Memory B cell (primary cell): ENCODE data around the gene SLC17A7.

ENCODE experiments used
- ATAC-seq: fragments of 150-1000 bp; cut with Tn5 transposase; 2 replicates; pipeline ENCODE4 v1.10.0; 2021; ENCODE audit warnings: low read depth, mild to moderate bottlenecking, moderate library complexity
- DNase-seq, 2 donors: peaks; one replicate each; pipeline ENCODE4 v3.0.0; 2022; ENCODE audit warnings: low spot score in 2 of 2
- H3K27ac Mint-ChIP-seq: one replicate; pipeline ENCODE4 v1.8.0; 2022; ENCODE audit warnings: mild to moderate bottlenecking, moderate library complexity, mixed read lengths
- H3K27me3 Mint-ChIP-seq: one replicate; pipeline ENCODE4 v1.8.0; 2022; ENCODE audit warnings: mixed read lengths
- H3K36me3 Mint-ChIP-seq: one replicate; pipeline ENCODE4 v1.8.0; 2022; ENCODE audit warnings: mild to moderate bottlenecking, mixed read lengths
- H3K4me1 Mint-ChIP-seq: one replicate; pipeline ENCODE4 v1.8.0; 2022; ENCODE audit warnings: mixed read lengths
- H3K4me3 Mint-ChIP-seq: one replicate; pipeline ENCODE4 v1.8.0; 2022; ENCODE audit warnings: mild to moderate bottlenecking, moderate library complexity, mixed read lengths
- H3K9me3 Mint-ChIP-seq: one replicate; pipeline ENCODE4 v1.8.0; 2022; ENCODE audit warnings: mixed read lengths

The SLC17A7 gene

DNA sequence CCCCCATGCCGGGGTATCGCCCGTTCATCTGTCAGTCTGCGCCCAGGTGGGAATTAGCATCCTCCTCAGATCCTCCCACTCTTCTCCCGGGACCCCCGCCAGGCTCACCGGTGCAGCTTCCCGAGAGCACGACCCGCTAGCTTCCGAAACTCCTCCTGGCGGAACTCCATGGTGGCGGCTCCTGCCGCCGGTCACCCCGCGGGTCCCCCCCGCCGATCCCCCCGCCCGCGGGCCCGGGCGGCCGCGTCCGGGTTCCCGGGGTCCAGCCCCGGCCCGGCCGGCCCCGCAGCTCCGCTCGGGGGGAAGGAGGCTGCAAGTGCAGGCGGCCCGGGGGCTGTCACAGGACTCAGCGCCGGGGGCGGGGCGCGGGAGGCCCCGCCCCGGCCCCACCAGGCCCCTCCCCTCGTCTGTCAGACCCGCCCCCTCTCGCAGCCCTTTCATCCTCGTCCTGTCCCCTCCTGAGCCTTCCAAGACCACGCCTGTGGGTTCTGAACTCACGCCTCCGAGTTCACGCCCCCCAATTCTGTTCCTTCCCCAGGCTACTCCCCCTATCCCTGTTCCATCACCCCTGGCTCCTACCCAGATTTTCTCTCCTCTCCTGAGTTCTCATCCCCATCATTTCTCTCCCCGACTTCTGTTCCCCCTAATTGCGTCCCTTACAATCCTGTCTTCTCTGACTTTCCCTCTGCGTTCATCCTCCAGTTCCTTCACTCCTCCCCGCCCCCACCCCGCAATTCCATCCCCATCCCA is at the start of gene SLC17A7:
Gene SLC17A7, minus strand, starts transcription at position 318 of the 750 bp plus-strand sequence. Its CDS starts 148 bp downstream, at position 170.
- peaks cover 43% of the 10 kb centered on the region for H3K27me3 Mint-ChIP-seq
- ATAC-seq = no peak

DNA sequence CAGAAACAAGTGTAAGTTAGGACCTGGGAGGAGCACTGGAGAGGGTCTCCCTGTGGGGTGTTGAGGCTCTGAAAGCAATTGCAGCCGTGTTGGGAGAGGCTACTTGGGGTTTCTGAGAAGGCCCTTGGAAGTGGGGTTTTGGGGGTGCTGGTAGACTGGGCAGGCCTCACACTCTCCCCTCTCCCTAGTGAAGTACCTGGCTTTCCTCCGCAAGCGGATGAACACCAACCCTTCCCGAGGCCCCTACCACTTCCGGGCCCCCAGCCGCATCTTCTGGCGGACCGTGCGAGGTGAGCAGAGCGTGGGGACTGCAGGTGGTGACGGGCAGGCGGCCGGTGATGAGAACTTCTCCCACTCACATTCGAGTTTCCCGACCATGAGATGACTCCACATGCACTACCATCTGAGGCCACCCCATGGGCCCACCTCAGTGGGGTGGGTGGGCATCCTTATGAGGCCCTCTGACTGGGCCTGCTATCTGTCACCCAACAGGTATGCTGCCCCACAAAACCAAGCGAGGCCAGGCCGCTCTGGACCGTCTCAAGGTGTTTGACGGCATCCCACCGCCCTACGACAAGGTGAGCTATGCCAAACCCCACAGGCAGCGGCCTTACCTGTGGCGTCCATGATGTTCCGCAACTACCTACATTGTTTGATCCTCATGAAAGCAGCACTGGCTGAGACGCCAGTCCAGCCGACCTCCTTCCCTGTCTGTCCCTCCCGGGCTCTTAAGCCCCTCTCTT is 49.1 kb upstream of the SLC17A7 start:
- H3K27ac Mint-ChIP-seq = peak overlapping the region; percentile 98
- H3K36me3 Mint-ChIP-seq = peaks cover 25% of the 10 kb centered on the region
- DNase-seq (no peak), ATAC-seq (no peak)
- H3K27me3 Mint-ChIP-seq = no peaks in the 10 kb centered on the region
- peak overlapping the region; percentile 93 for H3K4me3 Mint-ChIP-seq
- H3K9me3 Mint-ChIP-seq = no peaks in the 10 kb centered on the region
- peaks cover 25% of the 10 kb centered on the region for H3K4me1 Mint-ChIP-seq

More for the DNA sequence above, at the start of gene SLC17A7:
- Mint-ChIP-seq H3K36me3 (peaks cover 7% of the 10 kb centered on the region), H3K4me3 (peak within 1 kb of the TSS; percentile 86), H3K4me1 (peaks cover 38% of the 10 kb centered on the region), H3K27ac (peak within 1 kb of the TSS; percentile 56), H3K9me3 (no peaks in the 10 kb centered on the region)
- DNase-seq = no peak

DNA sequence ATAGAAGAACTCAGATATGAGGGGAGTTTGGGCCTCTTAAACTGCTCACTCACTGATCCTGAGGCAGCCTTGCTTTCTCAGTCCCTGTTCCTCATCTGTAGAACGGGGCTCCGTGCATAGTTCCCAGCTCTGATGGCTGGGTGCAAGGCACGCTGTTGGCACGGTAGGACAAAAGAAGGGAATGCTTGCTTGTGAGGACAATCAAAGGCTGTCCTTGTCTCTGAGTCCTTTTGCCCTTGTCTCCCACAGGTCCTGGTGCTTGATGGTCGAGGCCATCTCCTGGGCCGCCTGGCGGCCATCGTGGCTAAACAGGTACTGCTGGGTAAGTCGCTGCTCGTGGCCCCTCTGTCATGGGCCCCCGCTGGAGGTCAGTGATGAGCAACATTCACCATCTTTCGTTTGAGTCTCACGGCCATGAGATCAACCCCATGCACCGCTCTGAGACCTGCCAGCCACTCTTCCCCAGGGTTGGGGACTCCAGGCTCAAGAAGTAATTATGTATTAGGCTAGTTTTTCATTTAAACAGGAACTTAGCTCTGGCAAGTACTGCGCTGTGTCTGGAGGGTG is 48.4 kb upstream of the SLC17A7 start:
- Mint-ChIP-seq H3K27me3 (no peaks in the 10 kb centered on the region), H3K27ac (peak overlapping the region; percentile 98), H3K4me3 (peak overlapping the region; percentile 93), H3K4me1 (peaks cover 25% of the 10 kb centered on the region), H3K9me3 (no peaks in the 10 kb centered on the region), H3K36me3 (peaks cover 25% of the 10 kb centered on the region)
- ATAC-seq = peak; percentile 11
- peak in 1 of 2 donors; percentile 45 for DNase-seq

DNA sequence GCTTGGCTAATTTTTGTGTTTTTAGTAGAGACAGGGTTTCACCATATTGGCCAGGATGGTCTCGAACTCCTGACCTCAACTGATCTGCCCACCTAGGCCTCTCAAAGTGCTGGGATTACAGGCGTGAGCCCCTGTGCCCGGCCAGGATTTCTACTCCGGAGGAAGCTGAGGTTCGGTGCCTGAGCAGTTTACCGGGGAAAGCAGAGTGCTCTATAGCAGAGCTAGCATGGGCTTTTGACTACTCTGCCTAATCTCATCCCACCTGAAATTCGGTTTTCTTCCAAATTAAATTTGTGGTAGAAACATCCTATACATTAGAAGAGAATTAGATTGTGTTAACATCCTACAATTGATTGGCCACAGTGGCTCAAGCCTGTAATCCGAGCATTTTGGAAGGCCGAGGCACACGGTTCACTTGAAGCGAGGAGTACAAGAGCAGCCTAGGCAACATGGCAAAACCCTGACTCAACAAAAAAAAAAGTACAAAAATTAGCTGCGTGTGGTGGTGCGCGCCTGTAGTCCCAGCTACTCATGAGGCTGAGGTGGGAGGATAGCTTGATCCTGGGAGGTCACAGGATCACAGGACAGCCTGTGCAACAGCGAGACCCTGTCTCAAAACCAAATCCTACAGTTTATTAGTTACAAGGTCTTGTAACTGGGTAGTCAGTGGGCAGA is 47.7 kb upstream of the SLC17A7 start:
- Mint-ChIP-seq H3K9me3 (no peaks in the 10 kb centered on the region), H3K27ac (peak overlapping the region; percentile 98), H3K36me3 (peaks cover 25% of the 10 kb centered on the region), H3K4me1 (peaks cover 25% of the 10 kb centered on the region), H3K27me3 (no peaks in the 10 kb centered on the region), H3K4me3 (peak overlapping the region; percentile 93)
- DNase-seq (no peak), ATAC-seq (no peak)

DNA sequence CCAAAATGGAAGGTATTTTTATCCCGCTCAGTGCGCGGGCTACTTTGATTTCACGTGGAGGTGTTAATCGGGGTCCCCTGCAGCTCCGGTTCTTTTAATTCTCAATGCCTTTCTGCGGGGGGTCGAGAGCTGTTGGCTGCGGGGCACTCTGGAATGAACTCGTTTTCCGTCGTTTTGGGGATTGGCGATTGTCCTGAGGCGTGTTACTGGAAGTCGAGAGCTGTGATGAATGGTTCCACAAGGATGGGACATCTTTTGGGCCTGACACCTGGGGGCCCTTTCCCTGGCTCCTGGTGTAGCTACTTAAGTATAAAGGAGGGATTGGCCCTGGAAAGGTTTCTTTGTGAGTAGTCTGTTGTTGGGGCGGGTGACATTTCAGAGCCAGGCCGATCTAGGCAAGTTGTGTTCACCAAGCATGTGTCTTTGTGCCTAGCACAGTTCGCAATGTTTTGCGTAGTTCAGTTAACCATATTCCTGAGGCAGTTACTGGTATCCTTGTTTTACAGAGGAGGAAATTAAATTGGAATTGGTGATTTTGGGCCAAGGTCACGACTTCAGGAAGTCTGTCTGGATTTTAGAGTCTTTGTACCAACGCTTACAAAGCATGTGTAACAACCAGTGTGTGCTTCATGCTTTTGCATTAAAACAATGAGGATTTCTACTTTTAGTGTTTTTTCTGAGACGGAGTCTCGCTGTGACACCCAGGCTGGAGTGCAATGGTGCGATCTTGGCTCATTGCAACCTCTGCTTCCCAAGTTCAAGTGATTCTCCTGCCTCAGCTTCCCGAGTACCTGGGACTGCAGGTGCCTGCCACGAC is 46.9 kb upstream of the SLC17A7 start:
- DNase-seq (no peak), ATAC-seq (no peak)
- H3K9me3 Mint-ChIP-seq = no peaks in the 10 kb centered on the region
- H3K4me1 Mint-ChIP-seq = peaks cover 25% of the 10 kb centered on the region
- peaks cover 25% of the 10 kb centered on the region for H3K36me3 Mint-ChIP-seq
- H3K27ac Mint-ChIP-seq = peak overlapping the region; percentile 98
- no peaks in the 10 kb centered on the region for H3K27me3 Mint-ChIP-seq
- peak overlapping the region; percentile 93 for H3K4me3 Mint-ChIP-seq

DNA sequence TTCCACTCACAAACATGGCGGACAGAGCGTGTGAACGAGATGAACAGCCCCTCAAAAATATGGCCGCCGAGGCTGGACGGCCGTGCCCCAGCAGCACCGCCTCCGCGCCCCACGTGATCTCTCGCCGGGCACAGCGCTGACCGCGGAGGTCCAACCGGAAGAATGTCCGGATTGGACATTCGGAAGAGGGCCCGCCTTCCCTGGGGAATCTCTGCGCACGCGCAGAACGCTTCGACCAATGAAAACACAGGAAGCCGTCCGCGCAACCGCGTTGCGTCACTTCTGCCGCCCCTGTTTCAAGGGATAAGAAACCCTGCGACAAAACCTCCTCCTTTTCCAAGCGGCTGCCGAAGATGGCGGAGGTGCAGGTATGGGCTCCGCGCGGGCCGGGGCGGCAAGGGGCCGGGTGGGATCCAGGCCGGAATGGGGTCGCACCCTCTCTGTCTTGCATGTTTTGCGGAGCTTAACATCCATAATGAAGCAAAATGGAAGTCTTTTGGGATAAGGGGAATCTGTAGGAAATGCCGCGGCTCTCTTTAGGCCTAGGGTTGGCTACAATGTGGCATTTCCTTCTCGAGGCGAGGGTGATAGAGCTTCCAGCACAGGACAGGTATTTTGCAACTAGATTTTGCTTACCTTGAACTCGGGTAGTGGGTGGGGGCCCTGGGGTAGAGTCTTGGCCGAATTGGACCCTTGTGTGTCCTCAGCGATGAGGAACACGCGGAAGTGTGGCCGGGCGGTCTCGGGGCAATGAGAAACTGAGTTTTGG is 46.1 kb upstream of the SLC17A7 start, which contains the start of gene RPL13A:
Gene RPL13A, plus strand, starts transcription at position 332 of the 769 bp plus-strand sequence. Its CDS starts 22 bp downstream, at position 354.
- ATAC-seq (peak; percentile 90), DNase-seq (peak; percentile 99 to 100)
- Mint-ChIP-seq H3K27me3 (no peaks in the 10 kb centered on the region), H3K4me3 (peak within 1 kb of the TSS; percentile 93), H3K4me1 (peaks cover 19% of the 10 kb centered on the region), H3K36me3 (peaks cover 19% of the 10 kb centered on the region), H3K9me3 (no peaks in the 10 kb centered on the region), H3K27ac (peak within 1 kb of the TSS; percentile 98)

DNA sequence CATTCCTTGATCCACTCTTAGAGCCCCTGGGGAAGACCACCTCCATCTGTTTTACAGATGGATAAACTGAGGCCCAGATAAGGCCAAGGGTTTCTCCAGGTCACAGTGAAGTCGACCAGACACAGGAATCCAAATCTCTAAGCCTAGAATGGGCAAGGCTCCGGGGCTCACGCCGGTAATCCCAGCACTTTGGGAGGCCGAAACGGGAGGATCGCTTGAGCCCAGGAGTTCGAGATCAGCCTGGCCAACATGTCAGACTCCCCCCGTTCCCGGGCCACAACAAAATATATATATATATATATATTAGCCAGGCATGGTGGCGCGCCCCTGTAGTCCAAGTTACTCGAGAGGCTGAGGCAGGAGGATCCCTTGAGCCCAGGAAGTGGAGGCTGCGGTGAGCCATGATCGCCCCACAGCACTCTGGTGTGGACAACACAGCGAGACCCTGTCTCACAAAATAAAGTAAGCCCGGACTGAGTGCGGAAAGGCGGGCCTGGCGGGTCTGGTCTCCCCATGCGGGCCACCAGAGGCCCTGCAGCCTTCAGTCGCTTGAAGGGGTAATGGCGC is 45.5 kb upstream of the SLC17A7 start:
- DNase-seq (no peak), ATAC-seq (no peak)
- Mint-ChIP-seq H3K27me3 (no peaks in the 10 kb centered on the region), H3K4me3 (peak overlapping the region; percentile 93), H3K27ac (peak overlapping the region; percentile 98), H3K9me3 (no peaks in the 10 kb centered on the region), H3K36me3 (peaks cover 17% of the 10 kb centered on the region), H3K4me1 (peaks cover 17% of the 10 kb centered on the region)

DNA sequence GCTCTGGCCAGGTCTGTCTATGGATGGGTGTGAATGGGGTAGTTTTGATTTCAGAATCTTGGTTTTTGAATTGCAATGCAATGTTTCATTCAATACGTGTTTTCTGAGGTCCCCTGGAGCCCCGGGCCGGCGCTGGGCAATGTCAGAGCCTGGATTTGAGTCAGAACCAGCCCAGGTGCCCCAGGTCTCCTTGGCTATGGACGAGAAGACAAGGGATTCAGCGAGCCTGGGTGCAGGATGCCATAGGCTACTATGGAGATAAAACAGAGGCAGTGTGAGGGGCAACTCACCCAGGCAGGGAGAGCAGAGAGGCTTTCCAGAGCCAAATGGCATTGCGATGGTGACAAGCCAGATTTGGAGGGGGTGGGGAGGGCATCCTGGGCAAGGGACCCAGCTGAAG is 44.9 kb upstream of the SLC17A7 start:
- no peaks in the 10 kb centered on the region for H3K9me3 Mint-ChIP-seq
- no peak overlapping the region for H3K4me3 Mint-ChIP-seq
- peaks cover 16% of the 10 kb centered on the region for H3K36me3 Mint-ChIP-seq
- no peak overlapping the region for H3K27ac Mint-ChIP-seq
- DNase-seq = no peak
- peaks cover 17% of the 10 kb centered on the region for H3K4me1 Mint-ChIP-seq
- ATAC-seq = no peak
- no peaks in the 10 kb centered on the region for H3K27me3 Mint-ChIP-seq

DNA sequence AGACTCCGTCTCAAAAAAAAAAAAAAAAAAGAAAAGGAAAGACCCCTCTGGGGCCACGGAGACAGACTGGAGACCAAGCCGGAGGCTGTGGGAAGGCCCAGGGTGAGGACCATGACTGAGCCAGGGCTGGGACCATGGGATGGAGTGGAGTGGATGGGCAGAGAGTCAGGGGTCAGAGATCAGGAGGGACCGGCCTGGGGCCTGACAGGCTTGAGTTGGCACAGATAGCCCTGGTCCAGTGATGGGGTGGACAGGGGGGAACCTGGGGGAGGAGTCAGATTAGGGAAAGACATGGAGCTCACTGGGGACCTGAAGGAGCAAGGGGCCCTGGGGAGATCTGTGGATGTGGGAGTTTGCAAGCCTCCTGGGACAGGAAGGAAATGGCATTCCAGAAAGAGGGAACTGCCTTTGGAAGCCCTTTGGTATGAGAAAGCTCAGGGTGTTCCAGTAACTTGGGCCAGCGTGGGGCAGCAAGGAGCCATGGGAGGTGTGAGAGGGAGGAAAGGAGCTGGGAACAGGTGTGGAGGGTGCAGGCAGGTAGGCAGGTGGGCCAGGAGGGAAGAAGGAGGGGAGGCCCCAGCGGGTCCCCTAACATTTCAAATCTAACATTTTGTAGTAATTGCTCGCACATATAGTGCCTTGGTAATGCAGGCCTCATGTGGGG is 39.8 kb upstream of the SLC17A7 start:
- Mint-ChIP-seq H3K36me3 (no peaks in the 10 kb centered on the region), H3K4me1 (peaks cover 2% of the 10 kb centered on the region), H3K27ac (no peak overlapping the region), H3K27me3 (no peaks in the 10 kb centered on the region), H3K9me3 (no peaks in the 10 kb centered on the region), H3K4me3 (no peak overlapping the region)
- DNase-seq = no peak
- no peak for ATAC-seq

DNA sequence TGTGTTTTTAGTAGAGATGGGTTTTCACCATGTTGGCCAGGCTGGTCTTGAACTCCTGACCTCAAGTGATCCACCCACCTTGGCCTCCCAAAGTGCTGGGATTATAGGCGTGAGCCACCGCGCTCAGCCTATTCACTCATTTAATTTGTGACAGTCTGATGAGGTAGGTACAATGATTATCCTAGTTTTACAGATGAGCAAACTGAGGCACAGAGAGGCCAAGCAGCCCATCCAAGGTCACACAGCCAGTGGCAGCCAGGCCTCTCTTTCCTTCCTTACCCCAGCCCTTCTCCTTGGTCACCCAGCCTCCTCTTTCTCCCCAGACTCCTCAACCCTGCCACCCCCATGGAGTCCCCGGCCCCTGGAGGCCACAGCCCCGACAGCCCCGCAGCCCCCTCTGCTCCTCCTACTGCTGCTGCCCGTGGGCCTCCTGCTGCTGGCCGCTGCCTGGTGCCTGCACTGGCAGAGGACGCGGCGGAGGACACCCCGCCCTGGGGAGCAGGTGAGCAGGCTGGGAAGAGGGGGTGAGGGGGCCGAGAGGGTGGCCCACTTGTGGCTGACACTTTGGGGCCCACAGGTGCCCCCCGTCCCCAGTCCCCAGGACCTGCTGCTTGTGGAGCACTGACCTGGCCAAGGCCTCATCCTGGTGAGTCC is 38.8 kb upstream of the SLC17A7 start:
- Mint-ChIP-seq H3K9me3 (no peaks in the 10 kb centered on the region), H3K36me3 (no peaks in the 10 kb centered on the region), H3K4me1 (peaks cover 10% of the 10 kb centered on the region), H3K4me3 (no peak overlapping the region), H3K27me3 (no peaks in the 10 kb centered on the region), H3K27ac (no peak overlapping the region)
- ATAC-seq (no peak), DNase-seq (no peak)

DNA sequence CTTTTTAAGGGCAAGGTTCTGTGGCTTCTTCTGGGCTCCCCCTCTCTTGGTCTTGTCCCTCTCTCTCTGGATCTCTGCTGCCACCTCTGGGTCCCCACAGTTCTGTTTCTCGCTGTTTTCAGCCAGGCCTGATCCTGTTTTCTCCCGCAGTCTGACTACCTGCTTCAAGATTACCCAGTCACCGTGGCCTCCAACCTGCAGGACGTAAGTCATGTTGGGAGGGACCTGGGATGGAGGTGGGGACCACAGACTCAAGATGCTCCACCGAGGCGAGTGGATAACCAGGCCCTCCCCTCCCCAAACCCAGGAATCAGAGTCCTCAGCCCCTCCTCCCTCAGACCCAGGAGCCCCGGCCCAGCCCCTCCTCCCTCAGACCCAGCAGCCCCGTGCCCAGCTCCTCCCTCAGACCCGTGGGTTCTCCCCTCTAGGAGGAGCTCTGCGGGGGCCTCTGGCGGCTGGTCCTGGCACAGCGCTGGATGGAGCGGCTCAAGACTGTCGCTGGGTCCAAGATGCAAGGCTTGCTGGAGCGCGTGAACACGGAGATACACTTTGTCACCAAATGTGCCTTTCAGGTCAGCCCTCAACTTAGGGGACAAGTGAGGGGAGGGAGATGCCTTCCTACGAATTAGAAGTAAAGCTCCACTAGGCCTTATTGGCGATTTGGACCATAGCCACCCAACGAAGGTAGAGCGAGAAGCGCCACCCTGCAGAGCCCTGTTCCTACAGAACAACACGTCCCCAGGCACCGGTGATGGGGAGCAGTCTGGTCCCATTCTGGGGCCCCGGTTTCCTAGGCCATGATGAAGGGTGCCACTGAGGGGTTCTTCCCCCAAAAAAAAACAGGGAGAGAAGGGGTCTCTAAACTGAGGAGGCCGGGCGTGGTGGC is 34.9 kb upstream of the SLC17A7 start:
- Mint-ChIP-seq H3K4me1 (peaks cover 25% of the 10 kb centered on the region), H3K27ac (peak overlapping the region; percentile 94), H3K9me3 (no peaks in the 10 kb centered on the region), H3K4me3 (peak overlapping the region; percentile 59), H3K27me3 (no peaks in the 10 kb centered on the region), H3K36me3 (no peaks in the 10 kb centered on the region)
- DNase-seq = no peak
- no peak for ATAC-seq
